ENCODE data around the gene NAV2.

GRCh38 chr11:19869466-19869865, 156.8 kb downstream of the NAV2 start:
- no peak for TF ChIP-seq EP300 (IDR thresholded peaks at IDR 0.05)
- no peak for TF ChIP-seq CTCF (IDR thresholded peaks at IDR 0.05)
- TF ChIP-seq POLR2A (IDR thresholded peaks at IDR 0.05): no peak
- no peak for TF ChIP-seq POLR2AphosphoS5 (IDR thresholded peaks at IDR 0.05)
